Measurements from ENCODE around the gene PLLP. TPM values are rescaled to one million over a fixed set of nuclear protein-coding genes. Genes with fewer than 3 reads are reported as not detected.

Gene PLLP
- total and polyA plus RNA-seq, 10 of the 15 experiments (the other 5 are each of a cell fraction or from before 2014, with no cell fraction given): 0.21 to 5.8 (median 0.67) TPM

DNA sequence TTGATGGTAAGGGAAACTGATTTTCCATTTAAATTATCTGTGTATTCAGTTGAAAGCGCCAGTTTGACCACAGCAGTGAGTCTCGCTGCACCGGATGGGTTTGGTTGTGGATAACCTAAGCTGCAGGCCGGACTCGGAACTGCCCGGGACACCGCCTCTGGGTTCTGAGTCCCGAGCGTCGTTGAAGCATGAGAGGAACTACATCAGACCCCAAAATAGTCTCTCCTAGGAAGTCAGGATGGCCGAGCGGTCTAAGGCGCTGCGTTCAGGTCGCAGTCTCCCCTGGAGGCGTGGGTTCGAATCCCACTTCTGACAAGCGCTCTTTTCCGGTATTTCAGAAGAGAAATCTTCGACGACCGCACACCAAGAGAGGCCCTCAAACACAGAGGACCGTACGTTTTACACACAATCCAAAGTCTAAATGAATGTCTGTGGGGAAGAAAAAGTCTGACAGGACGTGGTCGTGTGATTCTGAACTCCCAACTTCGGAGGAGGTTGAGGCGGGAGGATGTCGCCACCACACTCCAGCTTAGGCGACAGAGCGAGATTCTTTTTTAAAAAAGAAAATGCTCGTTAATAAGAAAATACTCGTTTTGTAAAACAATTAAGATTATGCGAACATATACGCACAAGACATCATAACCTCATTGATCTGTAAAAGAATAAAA is 15.4 kb upstream of the PLLP start (continued):
- peak; percentile 68 for TF ChIP-seq YY1 (IDR thresholded peaks at IDR 0.05; ENCODE audit: low read depth, low read length)
- no peak for TF ChIP-seq MYC (IDR thresholded peaks at IDR 0.05; ENCODE audit: insufficient read depth, insufficient read length, insufficient replicate concordance, low read length, severe bottlenecking)
- no peak for TF ChIP-seq NR2C1 (IDR thresholded peaks at IDR 0.05)

DNA sequence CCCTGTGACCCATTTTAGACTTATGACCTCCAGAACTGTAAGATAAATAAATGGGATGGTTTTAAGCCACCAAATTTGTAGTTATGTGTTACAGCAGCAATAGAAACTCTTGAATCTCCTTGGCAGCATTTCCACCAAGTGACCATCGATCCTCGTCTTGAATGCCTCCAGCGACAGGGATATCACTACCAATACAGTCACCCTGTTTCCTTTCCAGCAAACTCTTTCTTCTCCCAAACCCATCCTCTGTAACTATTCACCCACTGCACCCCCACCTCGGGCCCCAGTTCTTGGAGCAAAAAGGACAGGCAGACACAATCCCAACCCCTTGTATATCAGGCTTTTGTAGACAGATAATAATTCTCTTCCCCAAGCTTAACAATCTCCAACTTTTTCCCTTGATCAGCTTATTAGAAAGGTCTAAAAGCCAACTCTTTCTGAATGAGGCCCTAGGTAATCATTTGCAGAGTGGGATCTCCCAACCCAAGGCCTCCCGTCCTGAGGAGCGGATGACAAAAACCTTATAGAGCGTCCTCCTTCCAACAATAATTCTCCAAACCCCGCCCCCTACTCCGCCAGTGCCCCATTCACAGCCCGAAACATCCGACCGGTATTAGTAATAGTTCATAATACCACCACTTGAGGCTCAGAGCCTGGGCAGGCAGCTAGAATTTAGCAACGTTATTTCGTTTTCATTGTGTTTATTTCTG is 14.7 kb upstream of the PLLP start:
- Histone ChIP-seq H3K36me3 (ENCODE audit: control insufficient read depth in 2 of 2, insufficient read depth in 2 of 2, low read length in 1 of 2) (no peaks in the 10 kb centered on the region), H3K4me3 (peak overlapping the region; percentile 58), H3K4me1 (ENCODE audit: control insufficient read depth, insufficient read depth, low read length) (peaks cover 29% of the 10 kb centered on the region), H3K4me2 (ENCODE audit: control insufficient read depth, insufficient read depth) (peak overlapping the region; percentile 61), H3K27me3 (replicated peaks in 1 of 2; ENCODE audit: control insufficient read depth in 2 of 2, insufficient read depth in 2 of 2, low read length in 1 of 2) (no peaks in the 10 kb centered on the region), H3K9ac (ENCODE audit: control insufficient read depth, insufficient read depth, low read length) (peak overlapping the region; percentile 65), H3K79me2 (ENCODE audit: control insufficient read depth, insufficient read depth, low read length) (no peaks in the 10 kb centered on the region), H3K9me3 (replicated peaks; ENCODE audit: control insufficient read depth, insufficient read depth, low read length) (no peaks in the 10 kb centered on the region), H3K27ac (ENCODE audit: control insufficient read depth, insufficient read depth) (peak overlapping the region; percentile 77), H2AFZ (ENCODE audit: control insufficient read depth, low read depth, low read length) (peak overlapping the region; percentile 91), H4K20me1 (ENCODE audit: control insufficient read depth, insufficient read depth) (no peaks in the 10 kb centered on the region)
- intact Hi-C loops (cut with micrococcal nuclease; ENCODE audit: unreplicated experiment): loop anchor here (1.0 to 2.0 kb wide), 3 partner anchors 39 to 112 kb away; partner anchors contain the start of genes ARL2BP, PSME3IP1 and RSPRY1
- FAIRE-seq (no peak), ATAC-seq (peak; percentile 52), DNase-seq (ENCODE audit: low read depth, low spot score) (no peak)
- ChIA-PET POLR2A (interaction anchor here (0.6 to 7.0 kb wide), 5 partner anchors 8 to 118 kb away, joined by 3 to 65 read pairs (median 4); partner anchors contain the start of genes PSME3IP1 and RSPRY1), SMC1A (ENCODE audit: uncharacterized antibody, unreplicated experiment) (interaction anchor here (1.1 to 8.7 kb wide), 11 partner anchors 10 to 253 kb away, joined by 3 to 283 read pairs (median 6); partner anchors contain the start of gene ARL2BP), RAD21 (ENCODE audit: unreplicated experiment) (interaction anchor here (0.6 to 9.2 kb wide), 18 partner anchors 10 to 294 kb away, joined by 3 to 293 read pairs (median 7); partner anchors contain the start of genes ADGRG5, ARL2BP, CPNE2 and PSME3IP1), CTCF (interaction anchor here (0.6 to 15.8 kb wide), 14 partner anchors 10 to 427 kb away, joined by 3 to 632 read pairs (median 6); partner anchors contain the start of genes ARL2BP, CCL22 and CX3CL1)
- TF ChIP-seq ZSCAN29 (IDR thresholded peaks at IDR 0.05) (no peak), STAT3 (IDR thresholded peaks at IDR 0.05; ENCODE audit: low read depth, low read length) (no peak)
- TF ChIP-seq, protein P1, sequence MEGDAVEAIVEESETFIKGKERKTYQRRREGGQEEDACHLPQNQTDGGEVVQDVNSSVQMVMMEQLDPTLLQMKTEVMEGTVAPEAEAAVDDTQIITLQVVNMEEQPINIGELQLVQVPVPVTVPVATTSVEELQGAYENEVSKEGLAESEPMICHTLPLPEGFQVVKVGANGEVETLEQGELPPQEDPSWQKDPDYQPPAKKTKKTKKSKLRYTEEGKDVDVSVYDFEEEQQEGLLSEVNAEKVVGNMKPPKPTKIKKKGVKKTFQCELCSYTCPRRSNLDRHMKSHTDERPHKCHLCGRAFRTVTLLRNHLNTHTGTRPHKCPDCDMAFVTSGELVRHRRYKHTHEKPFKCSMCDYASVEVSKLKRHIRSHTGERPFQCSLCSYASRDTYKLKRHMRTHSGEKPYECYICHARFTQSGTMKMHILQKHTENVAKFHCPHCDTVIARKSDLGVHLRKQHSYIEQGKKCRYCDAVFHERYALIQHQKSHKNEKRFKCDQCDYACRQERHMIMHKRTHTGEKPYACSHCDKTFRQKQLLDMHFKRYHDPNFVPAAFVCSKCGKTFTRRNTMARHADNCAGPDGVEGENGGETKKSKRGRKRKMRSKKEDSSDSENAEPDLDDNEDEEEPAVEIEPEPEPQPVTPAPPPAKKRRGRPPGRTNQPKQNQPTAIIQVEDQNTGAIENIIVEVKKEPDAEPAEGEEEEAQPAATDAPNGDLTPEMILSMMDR (IDR thresholded peaks at IDR 0.05 in 2 of 3, conservative IDR thresholded peaks at IDR 0.05 in 1 of 3; ENCODE audit: control insufficient read depth in 2 of 3, extremely low read depth in 1 of 3, insufficient read depth in 1 of 3, low read depth in 3 of 3, low read length in 3 of 3): 0 out of 6 replicates have a peak, but pooled peaks of 1 of the 3 experiments have one; percentile 27
- WGBS (ENCODE audit: insufficient coverage, insufficient replicate concordance, low lambda C conversion rate, missing lambda C conversion rate): 22% methylated on average over 14 of the region's 14 CpGs
- BruUV-seq (replicated peaks): no TSS peak
- in situ Hi-C loops (cut with MboI): no loop called here
